Neural cell (in vitro differentiated cells): ENCODE results near the gene ADK. TPM values are rescaled to one million over a fixed set of nuclear protein-coding genes. Genes with fewer than 3 reads are reported as not detected.

ENCODE experiments used
- H2AFZ ChIP-seq: fragments of 200-600, 300-800 bp; sonication (generic), shearing (Covaris generic); 2 replicates; pipeline ENCODE4 v1.6.0; 2014; ENCODE audit warnings: low read depth, mild to moderate bottlenecking, antibody characterized with exemption, low read length, moderate library complexity
- H3F3A ChIP-seq: fragments of 200-600 bp; shearing (Covaris generic); 2 replicates; pipeline ENCODE4 v1.6.1; 2016; ENCODE audit warnings: mild to moderate bottlenecking, moderate library complexity, mixed read lengths, antibody characterized with exemption, low read length; ENCODE audit not compliant: insufficient read depth, poor library complexity, severe bottlenecking
- H3K27ac ChIP-seq: fragments of 200-600, 300-800 bp; sonication (generic), shearing (Covaris generic); 2 replicates; pipeline ENCODE4 v1.5.1; 2014; ENCODE audit warnings: mild to moderate bottlenecking, low read length, moderate library complexity
- H3K27me3 ChIP-seq: fragments of 300-800, 200-600 bp; sonication (generic), shearing (Covaris generic); 2 replicates; pipeline ENCODE4 v1.6.0; 2014; ENCODE audit warnings: mild to moderate bottlenecking, low read depth, low read length, moderate library complexity; ENCODE audit not compliant: insufficient read depth
- H3K36me3 ChIP-seq: fragments of 300-800, 200-600 bp; sonication (generic), shearing (Covaris generic); 2 replicates; pipeline ENCODE4 v1.5.1; 2014; ENCODE audit warnings: mild to moderate bottlenecking, antibody characterized with exemption, low read length, moderate library complexity; ENCODE audit not compliant: insufficient read depth
- H3K4me2 ChIP-seq: fragments of 300-800, 200-600 bp; sonication (generic), shearing (Covaris generic); 2 replicates; pipeline ENCODE4 v1.6.0; 2014; ENCODE audit warnings: mild to moderate bottlenecking, low read length
- H3K4me3 ChIP-seq: fragments of 300-800, 200-600 bp; sonication (generic), shearing (Covaris generic); 2 replicates; pipeline ENCODE4 v1.5.1; 2014; ENCODE audit warnings: mild to moderate bottlenecking, low read length, moderate library complexity
- H3K79me2 ChIP-seq: fragments of 200-600 bp; shearing (Covaris generic); replicated peaks from 2 replicates; pipeline ENCODE4 v1.6.0; 2014; ENCODE audit warnings: mild to moderate bottlenecking, low read length, moderate library complexity; ENCODE audit not compliant: insufficient read depth
- H3K9ac ChIP-seq: fragments of 300-800, 200-600 bp; sonication (generic), shearing (Covaris generic); 2 replicates; pipeline ENCODE4 v1.6.1; 2016; ENCODE audit warnings: mild to moderate bottlenecking, low read length, mixed read lengths
- H3K9me2 ChIP-seq: fragments of 200-600 bp; shearing (Covaris generic); 2 replicates; pipeline ENCODE4 v1.6.1; 2016; ENCODE audit warnings: mild to moderate bottlenecking, low read length, mixed read lengths; ENCODE audit not compliant: insufficient read depth
- H3K9me3 ChIP-seq: fragments of 200-600, 300-800 bp; sonication (generic), shearing (Covaris generic); 2 replicates; pipeline ENCODE4 v1.6.1; 2016; ENCODE audit warnings: mild to moderate bottlenecking, mixed run types, low read length, moderate library complexity, mixed read lengths
- H4K20me1 ChIP-seq: fragments of 200-600 bp; shearing (Covaris generic); 2 replicates; pipeline ENCODE4 v1.6.1; 2016; ENCODE audit warnings: mild to moderate bottlenecking, mixed run types; ENCODE audit not compliant: insufficient read depth
- CTCF ChIP-seq: fragments of 450-650 bp; IDR thresholded peaks from 2 replicates; pipeline ENCODE4 v1.5.1; 2014; ENCODE audit warnings: antibody characterized with exemption, mild to moderate bottlenecking, moderate library complexity; ENCODE audit not compliant: poor library complexity, severe bottlenecking
- EP300 ChIP-seq: fragments of 450-650 bp; conservative IDR thresholded peaks from 2 replicates; pipeline ENCODE4 v1.6.1; 2014; ENCODE audit warnings: antibody characterized with exemption, mild to moderate bottlenecking, moderate library complexity; ENCODE audit not compliant: poor library complexity, severe bottlenecking
- EZH2 ChIP-seq: fragments of 200-600, 300-800 bp; shearing (Covaris generic), sonication (generic); IDR thresholded peaks from 2 replicates; pipeline ENCODE4 v1.6.1; 2014; ENCODE audit warnings: antibody characterized with exemption, low read length, borderline replicate concordance, mild to moderate bottlenecking; ENCODE audit not compliant: insufficient read depth, poor library complexity, severe bottlenecking
- MXI1 ChIP-seq: fragments of 450-650 bp; conservative IDR thresholded peaks from 2 replicates; pipeline ENCODE4 v1.6.1; 2014; ENCODE audit warnings: antibody characterized with exemption, mild to moderate bottlenecking; ENCODE audit not compliant: poor library complexity, severe bottlenecking
- POLR2AphosphoS5 ChIP-seq: IDR thresholded peaks from 2 replicates; pipeline ENCODE4 v1.6.1; 2012
- RAD21 ChIP-seq: fragments of 450-650 bp; conservative IDR thresholded peaks from 2 replicates; pipeline ENCODE4 v1.6.1; 2014; ENCODE audit warnings: antibody characterized with exemption, mild to moderate bottlenecking, moderate library complexity
- REST ChIP-seq: IDR thresholded peaks from 2 replicates; pipeline ENCODE4 v1.6.1; 2012; ENCODE audit warnings: borderline replicate concordance
- SMC3 ChIP-seq: fragments of 450-650 bp; conservative IDR thresholded peaks from 2 replicates; pipeline ENCODE4 v1.6.1; 2014; ENCODE audit warnings: antibody characterized with exemption, mild to moderate bottlenecking, moderate library complexity; ENCODE audit not compliant: poor library complexity
- TAF1 ChIP-seq: IDR thresholded peaks from 2 replicates; pipeline ENCODE4 v1.6.1; 2012; ENCODE audit warnings: low read depth
- polyA plus RNA-seq: library from polyadenylated mRNA; depleted of rRNA; stranded (reverse); fragments of >200 nt; gene quantifications from 2 replicates; pipeline ENCODE4 v1.2.3, GENCODE V29; 2014

Gene ADK
- polyA plus RNA-seq, 1 donor from 2014 or later, result 19.5 TPM

- Histone ChIP-seq H3K36me3 (no peaks in the 10 kb centered on the region), H3K4me3 (no peak overlapping the region), H3K27me3 (no peaks in the 10 kb centered on the region), H2AFZ (no peak overlapping the region), H3K27ac (no peak overlapping the region), H4K20me1 (no peaks in the 10 kb centered on the region), H3K4me2 (no peak overlapping the region), H3K9ac (no peak overlapping the region), H3K9me3 (no peaks in the 10 kb centered on the region), H3F3A (no peaks in the 10 kb centered on the region), H3K9me2 (no peaks in the 10 kb centered on the region), H3K79me2 (no peaks in the 10 kb centered on the region)
- TF ChIP-seq CTCF (no peak), REST (no peak), EZH2 (no peak), EP300 (no peak), SMC3 (no peak), RAD21 (no peak), POLR2AphosphoS5 (no peak)
Measured at GRCh38 chr10:74282151-74282847, 131.3 kb downstream of the ADK start.

GRCh38 chr10:74282848-74283210 lies 131.8 kb downstream of the ADK start:
- Histone ChIP-seq H3K27me3 (no peaks in the 10 kb centered on the region), H3K79me2 (no peaks in the 10 kb centered on the region), H3K4me2 (no peak overlapping the region), H3K9ac (no peak overlapping the region), H3K4me3 (no peak overlapping the region), H3K9me2 (no peaks in the 10 kb centered on the region), H2AFZ (no peak overlapping the region), H3K36me3 (no peaks in the 10 kb centered on the region), H3K9me3 (no peaks in the 10 kb centered on the region), H3K27ac (no peak overlapping the region), H3F3A (no peaks in the 10 kb centered on the region), H4K20me1 (no peaks in the 10 kb centered on the region)
- no peak for TF ChIP-seq POLR2AphosphoS5
- no peak for TF ChIP-seq MXI1
- TF ChIP-seq EZH2, result no peak
- no peak for TF ChIP-seq TAF1
- TF ChIP-seq CTCF, result no peak
- no peak for TF ChIP-seq RAD21
- TF ChIP-seq EP300, result no peak
- no peak for TF ChIP-seq SMC3
- TF ChIP-seq REST, result no peak
